Left ventricle myocardium superior (tissue), 1 donor: ENCODE data around the gene ASPG. TPM values are rescaled to one million over a fixed set of nuclear protein-coding genes. Genes with fewer than 3 reads are reported as not detected.

Experiments
- ATAC-seq: fragments of 200-7000 bp; cut with Tn5 transposase; one replicate; pipeline ENCODE4 v1.9.1; 2020; ENCODE audit warnings: mild to moderate bottlenecking, moderate library complexity
- DNase-seq: peaks from one replicate; pipeline ENCODE4 v3.0.0-alpha.2; 2020
- intact Hi-C: fragments of 100-400 bp; cut with micrococcal nuclease; formaldehyde crosslinking; loops from one replicate; pipeline ENCODE4 v1.11.0; 2022
- total RNA-seq: library from RNA; stranded (reverse); fragmentation: NEBNext Ultra II Directional; extraction: Animal tissue kit (Norgen Biotek cat#: 25700); gene quantifications from one replicate; pipeline ENCODE4 v1.2.1, GENCODE V29; 2021
- donor health status: DM: no; HTN: yes; CAD: no; lungs with severe emphysema.

The ASPG gene
- total RNA-seq, 1 donor from 2014 or later: 28.2 TPM

GRCh38 chr14:104101651-104102281 is 16.3 kb downstream of the ASPG start:
- intact Hi-C loops: no loop called here
- DNase-seq (peak; percentile 21), ATAC-seq (no peak)

- DNase-seq: peak; percentile 21
- no peak for ATAC-seq
- intact Hi-C loops: no loop called here
Observed at GRCh38 chr14:104102282-104102914, 16.9 kb downstream of the ASPG start.

GRCh38 chr14:104103061-104103445 is 17.6 kb downstream of the ASPG start:
- ATAC-seq (no peak), DNase-seq (peak; percentile 18)
- intact Hi-C loops: no loop called here

- ATAC-seq (no peak), DNase-seq (peak; percentile 28)
- intact Hi-C loops: no loop called here
Observed at GRCh38 chr14:104103446-104104075, 18.1 kb downstream of the ASPG start.

GRCh38 chr14:104104076-104104901 is 18.8 kb downstream of the ASPG start:
- ATAC-seq (no peak), DNase-seq (peak; percentile 24)
- intact Hi-C loops: no loop called here

GRCh38 chr14:104105071-104105821 is 19.7 kb downstream of the ASPG start:
- DNase-seq: peak; percentile 20
- intact Hi-C loops: no loop called here
- no peak for ATAC-seq

- peak; percentile 17 for DNase-seq
- ATAC-seq: no peak
- intact Hi-C loops: no loop called here
Observed at GRCh38 chr14:104105822-104106470, 20.4 kb downstream of the ASPG start.

GRCh38 chr14:104106471-104106991 is 21.0 kb downstream of the ASPG start:
- DNase-seq: peak; percentile 12
- no peak for ATAC-seq
- intact Hi-C loops: no loop called here

- peak; percentile 22 for DNase-seq
- no peak for ATAC-seq
- intact Hi-C loops: no loop called here
Observed at GRCh38 chr14:104107101-104107581, 21.6 kb downstream of the ASPG start.

- ATAC-seq (no peak), DNase-seq (peak; percentile 22)
- intact Hi-C loops: no loop called here
Observed at GRCh38 chr14:104107611-104108569, 22.4 kb downstream of the ASPG start.

GRCh38 chr14:104108570-104109541 is 23.4 kb downstream of the ASPG start:
- intact Hi-C loops: no loop called here
- peak; percentile 19 for DNase-seq
- ATAC-seq: no peak

GRCh38 chr14:104109731-104110361 is 24.3 kb downstream of the ASPG start:
- peak; percentile 8 for DNase-seq
- intact Hi-C loops: no loop called here
- ATAC-seq: no peak

- DNase-seq: peak; percentile 24
- ATAC-seq: no peak
Observed at GRCh38 chr14:104110491-104111209, 25.1 kb downstream of the ASPG start.

GRCh38 chr14:104111301-104112112 is 26.0 kb downstream of the ASPG start:
- intact Hi-C loops: no loop called here
- ATAC-seq (no peak), DNase-seq (peak; percentile 9)

More at GRCh38 chr14:104110491-104111209, 25.1 kb downstream of the ASPG start:
- intact Hi-C loops: no loop called here
